Esophagus squamous epithelium (tissue), 5 donors: ENCODE measurements around the gene ETV6. TPM values are rescaled to one million over a fixed set of nuclear protein-coding genes. Genes with fewer than 3 reads are reported as not detected.

ENCODE experiments used
- DNase-seq: peaks from one replicate; lab custom pipeline; 2025; lab: John Stamatoyannopoulos, UW
- H3K27ac ChIP-seq, 4 donors: fragments of 200-600 bp; sonication (generic); one replicate each; pipeline ENCODE4 v1.5.1; 2016 to 2019; ENCODE audit warnings: mild to moderate bottlenecking in 1 of 4
- H3K27me3 ChIP-seq, 4 donors: fragments of 200-600 bp; sonication (generic); 1 replicate in 3 of 4; 2 replicates in 1 of 4; pipeline versions ENCODE4 v1.5.1 to v1.6.0; 2017 to 2021; ENCODE audit warnings: antibody characterized with exemption in 1 of 4
- H3K36me3 ChIP-seq, 3 donors: fragments of 200-600 bp; sonication (generic); one replicate each; pipeline ENCODE4 v1.5.1; 2016 to 2019
- H3K4me1 ChIP-seq, 3 donors: fragments of 200-600 bp; sonication (generic); one replicate each; pipeline ENCODE4 v1.5.1; 2017 to 2019
- H3K4me3 ChIP-seq, 4 donors: fragments of 200-600 bp; sonication (generic); 1 replicate in 3 of 4; 2 replicates in 1 of 4; pipeline ENCODE4 v1.5.1; 2016 to 2019; ENCODE audit warnings: mild to moderate bottlenecking in 2 of 4, moderate library complexity in 1 of 4
- H3K9me3 ChIP-seq, 3 donors: fragments of 200-600 bp; sonication (generic); one replicate each; pipeline ENCODE4 v1.5.1; 2016 to 2019
- CTCF ChIP-seq, 6 experiments: fragments of 450-650 bp in 4 of 6; fragments of 200-600 bp in 2 of 6; sonication (generic) in 2 of 6; IDR thresholded peaks; one replicate each; pipeline ENCODE4 v1.5.1; 2016 to 2019; ENCODE audit warnings: antibody characterized with exemption in 6 of 6, mild to moderate bottlenecking in 4 of 6, moderate library complexity in 4 of 6
- POLR2A ChIP-seq, 4 donors: fragments of 450-650 bp; IDR thresholded peaks; one replicate each; pipeline ENCODE4 v1.6.1; 2017; ENCODE audit warnings: antibody characterized with exemption in 4 of 4, mild to moderate bottlenecking in 4 of 4, moderate library complexity in 3 of 4
- WGBS, 2 donors: methylation state at CpG; one replicate each; pipeline ENCODE4 v1.1.5; 2018; 5-methylcytosine and 5-hydroxymethylcytosine counted together
- intact Hi-C: fragments of 100-400 bp; cut with DNase I; formaldehyde crosslinking; loops from one replicate; pipeline ENCODE4 v1.15.0; 2022
- total RNA-seq, 4 donors: library from RNA; depleted of rRNA; stranded (reverse); fragments of >200 nt; gene quantifications; one replicate each; pipeline ENCODE4 v1.1.0, GENCODE V29; 2016
- donor health status: DM: yes; HTN: yes; CAD: no.

The ETV6 gene
- total RNA-seq, 4 donors from 2014 or later: 11.3 to 17.3 (median 13.8) TPM

GRCh38 chr12:11729439-11730150 is 80.1 kb downstream of the ETV6 start:
- intact Hi-C loops: no loop called here
- DNase-seq: no peak
- Histone ChIP-seq H3K27ac (peak overlapping the region; percentile 79 to 86 (median 81)), H3K9me3 (no peaks in the 10 kb centered on the region), H3K4me1 (peaks cover 34 to 83% (median 70%) of the 10 kb centered on the region in 3 donors), H3K27me3 (no peaks in the 10 kb centered on the region), H3K36me3 (no peaks in the 10 kb centered on the region), H3K4me3 (no peak overlapping the region)
- TF ChIP-seq POLR2A (IDR thresholded peaks at IDR 0.05) (no peak), CTCF (IDR thresholded peaks at IDR 0.05) (no peak)
- 57 to 71% methylated on average over 7 of the region's 7 CpGs for WGBS, 2 donors

- Histone ChIP-seq H3K27ac (peak overlapping the region; percentile 79 to 86 (median 81)), H3K4me1 (peaks cover 34 to 78% (median 63%) of the 10 kb centered on the region in 3 donors), H3K4me3 (peak overlapping the region in 1 of 4 donors; percentile 30), H3K27me3 (no peaks in the 10 kb centered on the region), H3K9me3 (no peaks in the 10 kb centered on the region), H3K36me3 (no peaks in the 10 kb centered on the region)
- TF ChIP-seq POLR2A (IDR thresholded peaks at IDR 0.05) (no peak), CTCF (IDR thresholded peaks at IDR 0.05) (no peak)
- DNase-seq: no peak
- intact Hi-C loops: no loop called here
- 43 to 56% methylated on average over 8 of the region's 8 CpGs for WGBS, 2 donors
Measured at GRCh38 chr12:11730299-11731041, 81.0 kb downstream of the ETV6 start.

GRCh38 chr12:11731042-11731357 is 81.5 kb downstream of the ETV6 start:
- H3K4me1 ChIP-seq: peaks cover 34 to 72% (median 61%) of the 10 kb centered on the region in 3 donors
- H3K27ac ChIP-seq: peak overlapping the region; percentile 79 to 86 (median 81)
- H3K9me3 ChIP-seq: no peaks in the 10 kb centered on the region
- peak overlapping the region in 1 of 4 donors; percentile 30 for H3K4me3 ChIP-seq
- no peak for DNase-seq
- no peaks in the 10 kb centered on the region for H3K36me3 ChIP-seq
- H3K27me3 ChIP-seq: no peaks in the 10 kb centered on the region
- WGBS, 2 donors: 30 to 38% methylated on average over 1 of the region's 1 CpG
- intact Hi-C loops: no loop called here
- TF ChIP-seq CTCF (IDR thresholded peaks at IDR 0.05): no peak
- TF ChIP-seq POLR2A (IDR thresholded peaks at IDR 0.05): no peak

GRCh38 chr12:11731455-11731854 is 82.0 kb downstream of the ETV6 start:
- WGBS, 2 donors: 8 to 16% methylated on average over 3 of the region's 3 CpGs
- TF ChIP-seq CTCF (IDR thresholded peaks at IDR 0.05) (no peak), POLR2A (IDR thresholded peaks at IDR 0.05) (no peak)
- intact Hi-C loops: no loop called here
- H3K9me3 ChIP-seq: no peaks in the 10 kb centered on the region
- no peaks in the 10 kb centered on the region for H3K27me3 ChIP-seq
- no peaks in the 10 kb centered on the region for H3K36me3 ChIP-seq
- DNase-seq: no peak
- peak overlapping the region; percentile 66 to 86 (median 81) for H3K27ac ChIP-seq
- H3K4me3 ChIP-seq: no peak overlapping the region
- peaks cover 34 to 68% (median 58%) of the 10 kb centered on the region in 3 donors for H3K4me1 ChIP-seq

GRCh38 chr12:11732023-11732422 is 82.5 kb downstream of the ETV6 start:
- H3K27ac ChIP-seq: peak overlapping the region; percentile 66 to 86 (median 81)
- H3K36me3 ChIP-seq: no peaks in the 10 kb centered on the region
- intact Hi-C loops: no loop called here
- H3K9me3 ChIP-seq: no peaks in the 10 kb centered on the region
- H3K4me1 ChIP-seq: peaks cover 28 to 62% (median 53%) of the 10 kb centered on the region in 3 donors
- no peak for TF ChIP-seq POLR2A (IDR thresholded peaks at IDR 0.05)
- TF ChIP-seq CTCF (IDR thresholded peaks at IDR 0.05): no peak
- no peak overlapping the region for H3K4me3 ChIP-seq
- no peak for DNase-seq
- no peaks in the 10 kb centered on the region for H3K27me3 ChIP-seq
- WGBS, 2 donors: 65 to 67% methylated on average over 5 of the region's 5 CpGs
